ENCODE measurements around the gene ABTB1. TPM values are rescaled to one million over a fixed set of nuclear protein-coding genes. Genes with fewer than 3 reads are reported as not detected.
A peak's percentile ranks its signal among the peaks of the same experiment; 100 is the strongest.

ABTB1 gene
- total RNA-seq, 6 experiments from 2014 or later = 9.4 to 20.3 (median 12.2) TPM

GRCh38 chr3:127698286-127698685, 25.5 kb downstream of the ABTB1 start:
- H3K27ac ChIP-seq = peak overlapping the region; percentile 36 to 84 (median 68)
- peaks cover 0 to 67% (median 20%) of the 10 kb centered on the region in 4 donors for H3K4me1 ChIP-seq
- DNase-seq = no peak
- 93% methylated on average over 3 of the region's 3 CpGs for WGBS (ENCODE audit: insufficient coverage, low coverage, low lambda C conversion rate, missing lambda C conversion rate)
- intact Hi-C loops (cut with DNase I) = loop anchor here in 1 of 2 donors (10.0 kb wide), 1 partner anchor 137 kb away; no protein-coding TSS in a partner anchor
- peaks cover 0 to 2% (median 0%) of the 10 kb centered on the region in 4 donors for H3K36me3 ChIP-seq
- ATAC-seq = no peak
- H3K9me3 ChIP-seq = no peaks in the 10 kb centered on the region
- H3K4me3 ChIP-seq = no peak overlapping the region
- TF ChIP-seq POLR2A (IDR thresholded peaks at IDR 0.05) (no peak), CTCF (IDR thresholded peaks at IDR 0.05) (no peak)
- H3K27me3 ChIP-seq = no peaks in the 10 kb centered on the region

- intact Hi-C loops (cut with DNase I) = loop anchor here in 1 of 2 donors (10.0 kb wide), 1 partner anchor 136 kb away; no protein-coding TSS in a partner anchor
- WGBS (ENCODE audit: insufficient coverage, low coverage, low lambda C conversion rate, missing lambda C conversion rate) = 76% methylated on average over 6 of the region's 6 CpGs
- peak overlapping the region; percentile 36 to 84 (median 68) for H3K27ac ChIP-seq
- ATAC-seq = no peak
- DNase-seq = peak in 2 of 3 donors; percentile 14 to 42
- H3K27me3 ChIP-seq = no peaks in the 10 kb centered on the region
- H3K4me3 ChIP-seq = no peak overlapping the region
- no peaks in the 10 kb centered on the region for H3K36me3 ChIP-seq
- TF ChIP-seq POLR2A (IDR thresholded peaks at IDR 0.05) = no peak
- no peak for TF ChIP-seq CTCF (IDR thresholded peaks at IDR 0.05)
- peaks cover 0 to 68% (median 20%) of the 10 kb centered on the region in 4 donors for H3K4me1 ChIP-seq
- no peaks in the 10 kb centered on the region for H3K9me3 ChIP-seq
These were observed 26.1 kb downstream of the ABTB1 start for GRCh38 chr3:127698691-127699415.

GRCh38 chr3:127699416-127700300, 26.9 kb downstream of the ABTB1 start:
- intact Hi-C loops (cut with DNase I) = loop anchor here (10.0 kb wide), 2 partner anchors 115 to 135 kb away; no protein-coding TSS in a partner anchor
- H3K27me3 ChIP-seq = no peaks in the 10 kb centered on the region

More at GRCh38 chr3:127699416-127700300, 26.9 kb downstream of the ABTB1 start:
- ATAC-seq = no peak
- DNase-seq = peak in 2 of 3 donors; percentile 12 to 31
- WGBS (ENCODE audit: insufficient coverage, low coverage, low lambda C conversion rate, missing lambda C conversion rate) = 85% methylated on average over 8 of the region's 9 CpGs
- Histone ChIP-seq H3K4me3 (no peak overlapping the region), H3K27ac (peak overlapping the region in 2 of 3 donors; percentile 68 to 84), H3K9me3 (no peaks in the 10 kb centered on the region), H3K36me3 (no peaks in the 10 kb centered on the region), H3K4me1 (peaks cover 0 to 68% (median 20%) of the 10 kb centered on the region in 4 donors)
- TF ChIP-seq POLR2A (IDR thresholded peaks at IDR 0.05) (no peak), CTCF (IDR thresholded peaks at IDR 0.05) (no peak)

All from right lobe of liver (tissue), 6 donors.